ENCODE measurements around the gene UIMC1. TPM values are rescaled to one million over a fixed set of nuclear protein-coding genes. Genes with fewer than 3 reads are reported as not detected.

UIMC1 gene
- total RNA-seq, 2 donors from 2014 or later: 19.1 to 27.2 TPM

- TF ChIP-seq CTCF (IDR thresholded peaks at IDR 0.05) (no peak), POLR2A (IDR thresholded peaks at IDR 0.05) (no peak)
- Histone ChIP-seq H3K4me3 (no peak overlapping the region), H3K9me3 (no peaks in the 10 kb centered on the region), H3K27me3 (no peaks in the 10 kb centered on the region), H3K4me1 (no peaks in the 10 kb centered on the region), H3K27ac (no peak overlapping the region), H3K36me3 (replicated peaks in 1 of 2; ENCODE audit: insufficient read depth in 1 of 2, low read depth in 2 of 2) (no peaks in the 10 kb centered on the region)
- no peak for ATAC-seq
- WGBS, 2 donors: 49 to 57% methylated on average over 6 of the region's 6 CpGs
- no peak for DNase-seq
- intact Hi-C loops (cut with DNase I): no loop called here
Measured at GRCh38 chr5:176882567-176882903, 124.0 kb downstream of the UIMC1 start.

GRCh38 chr5:176881816-176882566 is 124.6 kb downstream of the UIMC1 start:
- intact Hi-C loops (cut with DNase I): no loop called here
- no peak for DNase-seq
- 79 to 85% methylated on average over 15 to 25 of the region's 25 CpGs for WGBS, 2 donors

GRCh38 chr5:176881021-176881749 is 125.4 kb downstream of the UIMC1 start:
- Histone ChIP-seq H3K27me3 (no peaks in the 10 kb centered on the region), H3K9me3 (no peaks in the 10 kb centered on the region), H3K27ac (no peak overlapping the region), H3K4me1 (no peaks in the 10 kb centered on the region), H3K4me3 (no peak overlapping the region), H3K36me3 (replicated peaks in 1 of 2; ENCODE audit: insufficient read depth in 1 of 2, low read depth in 2 of 2) (no peaks in the 10 kb centered on the region)
- intact Hi-C loops (cut with DNase I): no loop called here
- no peak for DNase-seq
- WGBS, 2 donors: 86 to 87% methylated on average over 5 to 21 of the region's 28 CpGs
- ATAC-seq: no peak
- no peak for TF ChIP-seq CTCF (IDR thresholded peaks at IDR 0.05)
- no peak for TF ChIP-seq POLR2A (IDR thresholded peaks at IDR 0.05)

More at GRCh38 chr5:176881816-176882566, 124.6 kb downstream of the UIMC1 start:
- Histone ChIP-seq H3K9me3 (no peaks in the 10 kb centered on the region), H3K27ac (no peak overlapping the region), H3K4me1 (no peaks in the 10 kb centered on the region), H3K27me3 (no peaks in the 10 kb centered on the region), H3K4me3 (no peak overlapping the region), H3K36me3 (replicated peaks in 1 of 2; ENCODE audit: insufficient read depth in 1 of 2, low read depth in 2 of 2) (no peaks in the 10 kb centered on the region)
- TF ChIP-seq POLR2A (IDR thresholded peaks at IDR 0.05) (no peak), CTCF (IDR thresholded peaks at IDR 0.05) (no peak)
- ATAC-seq: no peak

- TF ChIP-seq CTCF (IDR thresholded peaks at IDR 0.05) (no peak), POLR2A (IDR thresholded peaks at IDR 0.05) (no peak)
- no peak overlapping the region for H3K4me3 ChIP-seq
- no peak overlapping the region for H3K27ac ChIP-seq
- no peaks in the 10 kb centered on the region for H3K9me3 ChIP-seq
- intact Hi-C loops (cut with DNase I): no loop called here
- no peaks in the 10 kb centered on the region for H3K4me1 ChIP-seq
- 73 to 86% methylated on average over 13 to 23 of the region's 26 CpGs for WGBS, 2 donors
- no peaks in the 10 kb centered on the region for H3K27me3 ChIP-seq
- DNase-seq (no peak), ATAC-seq (no peak)
- H3K36me3 ChIP-seq (replicated peaks in 1 of 2; ENCODE audit: insufficient read depth in 1 of 2, low read depth in 2 of 2): no peaks in the 10 kb centered on the region
Measured at GRCh38 chr5:176880366-176881020, 126.1 kb downstream of the UIMC1 start.
